Endodermal cell (in vitro differentiated cells): ENCODE measurements around the gene KRTAP4-12. TPM values are rescaled to one million over a fixed set of nuclear protein-coding genes. Genes with fewer than 3 reads are reported as not detected.

Experiments
- DNase-seq: peaks from one replicate; pipeline ENCODE4 v3.0.0-alpha.2; 2017
- H3K27ac ChIP-seq: 2 replicates; pipeline ENCODE4 v1.5.1; 2013; ENCODE audit warnings: mild to moderate bottlenecking, low read depth, low read length, moderate library complexity
- H3K27me3 ChIP-seq: 2 replicates; pipeline ENCODE4 v1.6.1; 2013; ENCODE audit warnings: mild to moderate bottlenecking, low read length, moderate library complexity; ENCODE audit not compliant: insufficient read depth, control insufficient read depth, poor library complexity, severe bottlenecking
- H3K36me3 ChIP-seq: 2 replicates; pipeline ENCODE4 v1.7.0; 2013; ENCODE audit warnings: mild to moderate bottlenecking, low read length, moderate library complexity; ENCODE audit not compliant: control insufficient read depth, insufficient read depth
- H3K4me1 ChIP-seq: one replicate; pipeline ENCODE4 v1.7.0; 2013; ENCODE audit warnings: low read length; ENCODE audit not compliant: control insufficient read depth, insufficient read depth
- H3K4me3 ChIP-seq: 2 replicates; pipeline ENCODE4 v1.5.1; 2013; ENCODE audit warnings: mild to moderate bottlenecking, low read length, moderate library complexity
- H3K9ac ChIP-seq: 2 replicates; pipeline ENCODE4 v1.6.1; 2013; ENCODE audit warnings: mild to moderate bottlenecking, low read length, moderate library complexity; ENCODE audit not compliant: poor library complexity, severe bottlenecking; ENCODE audit errors: extremely low read depth
- H3K9me3 ChIP-seq: 2 replicates; pipeline ENCODE4 v1.6.1; 2013; ENCODE audit warnings: mild to moderate bottlenecking, low read length, moderate library complexity; ENCODE audit not compliant: control insufficient read depth
- H3K27ac Mint-ChIP-seq: 2 replicates; pipeline ENCODE4 v1.8.0; 2020; ENCODE audit warnings: mixed read lengths
- H3K27me3 Mint-ChIP-seq: 2 replicates; pipeline ENCODE4 v1.8.0; 2021; ENCODE audit warnings: mild to moderate bottlenecking, mixed read lengths; ENCODE audit not compliant: insufficient read depth
- H3K36me3 Mint-ChIP-seq: 2 replicates; pipeline ENCODE4 v1.8.0; 2020; ENCODE audit warnings: low read depth, mixed read lengths
- H3K4me1 Mint-ChIP-seq: 2 replicates; pipeline ENCODE4 v1.8.0; 2020; ENCODE audit warnings: mixed read lengths
- H3K4me3 Mint-ChIP-seq: 2 replicates; pipeline ENCODE4 v1.8.0; 2020; ENCODE audit warnings: mild to moderate bottlenecking, moderate library complexity, mixed read lengths
- H3K9me3 Mint-ChIP-seq: 2 replicates; pipeline ENCODE4 v1.8.0; 2020; ENCODE audit warnings: mild to moderate bottlenecking, mixed read lengths
- WGBS, 2 experiments: methylation state at CpG; one replicate each; pipeline versions ENCODE4 v1.1.5 to v1.1.7; 2013; ENCODE audit warnings: missing lambda C conversion rate in 2 of 2, mixed read lengths in 1 of 2; ENCODE audit not compliant: insufficient coverage in 1 of 2, insufficient read length in 1 of 2; 5-methylcytosine and 5-hydroxymethylcytosine counted together
- total RNA-seq, 2 donors: library from RNA; stranded (reverse); fragmentation: NEBNext Ultra II Directional in 1 of 2; extraction: Animal tissue kit (Norgen Biotek cat#: 25700) in 1 of 2; gene quantifications; 2 replicates in 1 of 2; 3 replicates in 1 of 2; pipeline ENCODE4 v1.2.1, GENCODE V29; 2021
- TF ChIP-seq, protein P1 (sequence below): fragments of 200-600 bp; sonication (generic); conservative IDR thresholded peaks from 2 replicates; pipeline ENCODE4 v1.5.0; 2021; ENCODE audit warnings: antibody characterized with exemption, mild to moderate bottlenecking

The KRTAP4-12 gene
- total RNA-seq, 2 donors from 2014 or later = not detected

DNA sequence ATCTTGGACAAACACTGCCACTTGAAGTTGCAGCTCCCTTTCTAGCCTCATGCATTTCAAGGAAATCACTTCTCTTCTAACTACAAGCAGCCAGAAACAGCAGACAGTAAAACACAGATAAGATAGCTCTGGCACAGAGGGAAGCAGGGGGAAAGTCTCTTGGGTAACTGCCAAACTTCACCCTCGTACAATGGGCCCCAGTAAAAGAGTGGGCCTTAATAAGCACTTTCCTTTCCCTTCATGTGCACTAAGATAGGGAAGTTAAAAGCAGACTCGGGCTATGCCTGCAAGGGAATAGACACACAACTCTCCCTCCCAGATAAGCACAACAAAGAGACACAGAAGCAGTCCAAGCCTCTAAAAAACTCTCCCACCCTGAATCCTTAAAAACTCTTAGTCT is 29.9 kb upstream of the KRTAP4-12 start:
- Mint-ChIP-seq H3K36me3 (no peaks in the 10 kb centered on the region), H3K9me3 (no peaks in the 10 kb centered on the region), H3K4me3 (no peak overlapping the region), H3K27ac (no peak overlapping the region), H3K4me1 (no peaks in the 10 kb centered on the region), H3K27me3 (peaks cover 2% of the 10 kb centered on the region)
- Histone ChIP-seq H3K4me3 (no peak overlapping the region), H3K9ac (no peak overlapping the region), H3K36me3 (no peaks in the 10 kb centered on the region), H3K27me3 (peaks cover 5% of the 10 kb centered on the region), H3K9me3 (no peaks in the 10 kb centered on the region), H3K27ac (no peak overlapping the region), H3K4me1 (no peaks in the 10 kb centered on the region)
- no peak for DNase-seq
- TF ChIP-seq, protein P1, sequence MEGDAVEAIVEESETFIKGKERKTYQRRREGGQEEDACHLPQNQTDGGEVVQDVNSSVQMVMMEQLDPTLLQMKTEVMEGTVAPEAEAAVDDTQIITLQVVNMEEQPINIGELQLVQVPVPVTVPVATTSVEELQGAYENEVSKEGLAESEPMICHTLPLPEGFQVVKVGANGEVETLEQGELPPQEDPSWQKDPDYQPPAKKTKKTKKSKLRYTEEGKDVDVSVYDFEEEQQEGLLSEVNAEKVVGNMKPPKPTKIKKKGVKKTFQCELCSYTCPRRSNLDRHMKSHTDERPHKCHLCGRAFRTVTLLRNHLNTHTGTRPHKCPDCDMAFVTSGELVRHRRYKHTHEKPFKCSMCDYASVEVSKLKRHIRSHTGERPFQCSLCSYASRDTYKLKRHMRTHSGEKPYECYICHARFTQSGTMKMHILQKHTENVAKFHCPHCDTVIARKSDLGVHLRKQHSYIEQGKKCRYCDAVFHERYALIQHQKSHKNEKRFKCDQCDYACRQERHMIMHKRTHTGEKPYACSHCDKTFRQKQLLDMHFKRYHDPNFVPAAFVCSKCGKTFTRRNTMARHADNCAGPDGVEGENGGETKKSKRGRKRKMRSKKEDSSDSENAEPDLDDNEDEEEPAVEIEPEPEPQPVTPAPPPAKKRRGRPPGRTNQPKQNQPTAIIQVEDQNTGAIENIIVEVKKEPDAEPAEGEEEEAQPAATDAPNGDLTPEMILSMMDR = no peak
- WGBS, 2 experiments = 68% methylated on average over 2 of the region's 2 CpGs; no CpG with 5 or more reads in 1 of the 2 experiments

DNA sequence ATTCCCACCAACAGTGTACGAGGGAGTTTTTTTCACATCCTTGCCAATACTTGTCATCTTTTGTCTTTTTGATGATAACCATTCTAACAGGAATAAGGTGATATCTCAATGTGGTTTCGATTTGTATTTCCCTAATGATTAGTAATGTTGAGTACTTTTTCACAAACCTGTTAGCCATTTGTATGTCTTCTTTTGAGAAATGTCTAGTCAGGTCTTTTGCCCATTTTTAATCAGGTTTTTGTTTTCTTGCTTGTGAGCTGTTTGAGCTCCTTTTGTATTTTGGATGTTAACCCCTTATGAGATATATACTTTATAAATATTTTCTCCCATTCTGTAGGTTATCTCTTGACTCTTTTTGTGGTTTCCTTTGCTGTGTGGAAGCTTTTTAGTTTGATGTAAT is 27.5 kb upstream of the KRTAP4-12 start:
- Mint-ChIP-seq H3K4me1 (no peaks in the 10 kb centered on the region), H3K36me3 (no peaks in the 10 kb centered on the region), H3K27ac (no peak overlapping the region), H3K27me3 (peaks cover 2% of the 10 kb centered on the region), H3K9me3 (no peaks in the 10 kb centered on the region), H3K4me3 (no peak overlapping the region)
- Histone ChIP-seq H3K4me1 (no peaks in the 10 kb centered on the region), H3K27ac (no peak overlapping the region), H3K9ac (no peak overlapping the region), H3K4me3 (no peak overlapping the region), H3K9me3 (no peaks in the 10 kb centered on the region), H3K36me3 (no peaks in the 10 kb centered on the region), H3K27me3 (peaks cover 5% of the 10 kb centered on the region)
- 75 to 100% methylated on average over 1 of the region's 2 CpGs for WGBS, 2 experiments
- TF ChIP-seq, protein P1 = no peak
- no peak for DNase-seq

DNA sequence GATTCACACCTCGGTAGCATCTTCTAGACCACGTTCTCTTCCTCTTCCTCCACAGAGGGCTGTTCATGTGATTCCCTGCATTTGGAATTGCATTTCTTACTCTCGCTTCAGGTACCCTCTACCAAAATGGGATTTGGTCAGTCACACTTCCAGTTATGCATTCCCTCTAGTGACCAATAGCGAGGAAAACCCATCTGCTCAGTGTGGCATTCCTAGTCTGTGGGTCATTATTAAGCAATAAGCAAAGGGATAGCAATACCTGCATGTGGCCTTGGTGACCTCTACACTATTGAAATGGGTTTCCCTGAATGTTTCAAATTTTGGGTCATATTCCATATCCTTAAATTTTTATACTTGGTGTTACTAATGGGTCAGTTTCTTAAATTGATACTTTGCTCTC is 26.0 kb upstream of the KRTAP4-12 start:
- H3K4me3 ChIP-seq = no peak overlapping the region
- no peak for DNase-seq
- Mint-ChIP-seq H3K4me1 (no peaks in the 10 kb centered on the region), H3K9me3 (peaks cover 2% of the 10 kb centered on the region), H3K27ac (no peak overlapping the region), H3K4me3 (no peak overlapping the region), H3K36me3 (no peaks in the 10 kb centered on the region), H3K27me3 (peaks cover 2% of the 10 kb centered on the region)
- H3K9me3 ChIP-seq = no peaks in the 10 kb centered on the region
- WGBS, 2 experiments = 92 to 96% methylated on average over 4 of the region's 4 CpGs
- no peak overlapping the region for H3K27ac ChIP-seq
- no peaks in the 10 kb centered on the region for H3K36me3 ChIP-seq
- H3K4me1 ChIP-seq = no peaks in the 10 kb centered on the region
- TF ChIP-seq, protein P1 = no peak
- no peak overlapping the region for H3K9ac ChIP-seq
- peaks cover 5% of the 10 kb centered on the region for H3K27me3 ChIP-seq
